Activated CD8-positive, alpha-beta memory T cell treated with anti-CD3 and anti-CD28 coated beads, Interleukin-2, amount 10 ng/mL, durations not matched to agents 7 days and 5 days (primary cell): ENCODE results near the gene SF3A2. TPM values are rescaled to one million over a fixed set of nuclear protein-coding genes. Genes with fewer than 3 reads are reported as not detected.

ENCODE experiments used
- ATAC-seq: fragments of 150-1000 bp; cut with Tn5 transposase; one replicate; pipeline ENCODE4 v1.10.0; 2021; ENCODE audit warnings: moderate library complexity
- CTCF ChIA-PET: fragments of 350-600 bp; sonication (Branson Sonifier 250); formaldehyde crosslinking; loops from one replicate; lab custom pipeline; 2021; ENCODE audit warnings: antibody characterized with exemption; lab: Charles Lee
- DNase-seq: peaks from one replicate; pipeline ENCODE4 v3.0.0-alpha.2; 2020
- H3K27ac Mint-ChIP-seq: one replicate; pipeline ENCODE4 v1.8.0; 2021; ENCODE audit warnings: mild to moderate bottlenecking, mixed read lengths
- H3K27me3 Mint-ChIP-seq: one replicate; pipeline ENCODE4 v1.8.0; 2021; ENCODE audit warnings: mixed read lengths
- H3K36me3 Mint-ChIP-seq: one replicate; pipeline ENCODE4 v1.8.0; 2021; ENCODE audit warnings: mild to moderate bottlenecking, mixed read lengths
- H3K4me1 Mint-ChIP-seq: one replicate; pipeline ENCODE4 v1.8.0; 2021; ENCODE audit warnings: mixed read lengths
- H3K4me3 Mint-ChIP-seq: one replicate; pipeline ENCODE4 v1.8.0; 2021; ENCODE audit warnings: mild to moderate bottlenecking, moderate library complexity, mixed read lengths
- H3K9me3 Mint-ChIP-seq: one replicate; pipeline ENCODE4 v1.8.0; 2022; ENCODE audit warnings: low read depth, mixed read lengths
- total RNA-seq, 2 experiments: library from RNA; stranded (reverse); gene quantifications; one replicate each; pipeline ENCODE4 v1.2.3, GENCODE V29; 2021

Gene SF3A2
- total RNA-seq, 2 experiments from 2014 or later: 167 to 178 TPM

DNA sequence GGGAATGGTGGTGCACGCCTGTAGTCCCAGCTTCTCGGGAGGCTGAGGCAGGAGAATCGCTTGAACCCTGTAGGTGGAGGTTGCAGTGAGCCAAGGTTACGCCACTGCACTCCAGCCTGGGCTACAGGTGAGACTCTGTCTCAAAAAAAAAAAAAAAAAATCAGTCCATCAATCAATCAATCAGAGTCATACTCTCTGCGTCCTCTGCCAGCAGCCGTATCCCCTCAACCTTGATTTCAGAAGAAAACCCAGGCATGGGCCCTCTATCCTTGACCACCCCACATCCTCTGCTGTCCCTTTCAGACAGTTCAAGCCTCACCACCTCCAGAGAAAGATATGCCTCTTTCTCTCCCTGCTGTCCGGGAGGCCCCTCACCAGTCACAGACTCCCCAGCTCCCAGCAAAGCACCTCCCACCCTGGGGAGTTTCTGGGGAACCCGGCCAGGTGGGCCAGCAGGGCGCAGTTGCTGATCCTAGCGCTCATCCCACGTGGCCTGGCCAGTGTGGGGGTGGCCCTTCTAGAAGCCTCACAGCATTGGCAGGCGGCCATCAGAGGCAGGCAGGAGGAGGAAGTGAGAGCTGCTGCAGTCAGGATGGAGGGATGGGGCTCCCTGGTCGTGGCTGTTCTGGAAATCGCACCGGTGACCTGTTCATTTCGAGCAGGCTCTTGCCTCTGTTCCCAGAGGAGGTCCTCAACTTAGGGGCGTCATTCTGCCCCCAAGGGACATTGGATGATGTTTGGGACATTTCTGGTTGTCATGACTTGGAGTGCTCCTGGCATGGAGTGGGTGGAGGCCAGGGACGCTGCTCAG lies 29.8 kb downstream of the SF3A2 start:
- CTCF ChIA-PET: interaction anchor here (1.0 to 2.4 kb wide), 2 partner anchors 8 to 50 kb away, joined by 3 to 9 read pairs; no protein-coding TSS in a partner anchor
- no peak for DNase-seq
- Mint-ChIP-seq H3K27me3 (no peaks in the 10 kb centered on the region), H3K27ac (no peak overlapping the region), H3K9me3 (no peaks in the 10 kb centered on the region), H3K36me3 (peaks cover 5% of the 10 kb centered on the region), H3K4me1 (peaks cover 17% of the 10 kb centered on the region), H3K4me3 (no peak overlapping the region)
- no peak for ATAC-seq

DNA sequence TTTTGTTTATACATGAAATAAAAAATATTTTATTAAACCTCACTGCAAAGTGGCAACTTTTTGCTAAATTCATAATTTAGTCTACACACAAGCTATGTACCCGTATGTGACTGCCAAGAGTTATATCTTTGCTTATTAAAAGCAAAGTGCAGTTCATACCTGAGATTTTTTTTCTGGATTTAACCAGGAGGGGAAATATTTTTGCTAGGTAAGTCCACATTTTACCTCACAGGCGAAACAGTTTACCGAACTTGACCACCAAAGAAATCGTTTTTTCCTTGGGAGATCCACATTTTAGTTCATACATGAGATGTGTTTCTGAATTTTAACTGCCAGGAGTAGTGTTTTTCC lies 31.8 kb downstream of the SF3A2 start:
- Mint-ChIP-seq H3K27me3 (no peaks in the 10 kb centered on the region), H3K27ac (peak overlapping the region; percentile 94), H3K4me1 (peaks cover 29% of the 10 kb centered on the region), H3K9me3 (no peaks in the 10 kb centered on the region), H3K4me3 (peak overlapping the region; percentile 90), H3K36me3 (peaks cover 19% of the 10 kb centered on the region)
- ATAC-seq (no peak), DNase-seq (no peak)
- CTCF ChIA-PET: interaction anchor here (1.3 to 2.4 kb wide), 2 partner anchors 9 to 10 kb away, joined by 3 to 9 read pairs; no protein-coding TSS in a partner anchor

- Mint-ChIP-seq H3K27me3 (no peaks in the 10 kb centered on the region), H3K36me3 (peaks cover 21% of the 10 kb centered on the region), H3K4me1 (peaks cover 33% of the 10 kb centered on the region), H3K27ac (peak overlapping the region; percentile 94), H3K4me3 (peak overlapping the region; percentile 90), H3K9me3 (no peaks in the 10 kb centered on the region)
- DNase-seq (no peak), ATAC-seq (no peak)
- CTCF ChIA-PET: interaction anchor here (1.3 to 2.4 kb wide), 2 partner anchors 9 to 11 kb away, joined by 3 to 9 read pairs; no protein-coding TSS in a partner anchor
These were observed 32.2 kb downstream of the SF3A2 start for GRCh38 chr19:2268861-2269243.

DNA sequence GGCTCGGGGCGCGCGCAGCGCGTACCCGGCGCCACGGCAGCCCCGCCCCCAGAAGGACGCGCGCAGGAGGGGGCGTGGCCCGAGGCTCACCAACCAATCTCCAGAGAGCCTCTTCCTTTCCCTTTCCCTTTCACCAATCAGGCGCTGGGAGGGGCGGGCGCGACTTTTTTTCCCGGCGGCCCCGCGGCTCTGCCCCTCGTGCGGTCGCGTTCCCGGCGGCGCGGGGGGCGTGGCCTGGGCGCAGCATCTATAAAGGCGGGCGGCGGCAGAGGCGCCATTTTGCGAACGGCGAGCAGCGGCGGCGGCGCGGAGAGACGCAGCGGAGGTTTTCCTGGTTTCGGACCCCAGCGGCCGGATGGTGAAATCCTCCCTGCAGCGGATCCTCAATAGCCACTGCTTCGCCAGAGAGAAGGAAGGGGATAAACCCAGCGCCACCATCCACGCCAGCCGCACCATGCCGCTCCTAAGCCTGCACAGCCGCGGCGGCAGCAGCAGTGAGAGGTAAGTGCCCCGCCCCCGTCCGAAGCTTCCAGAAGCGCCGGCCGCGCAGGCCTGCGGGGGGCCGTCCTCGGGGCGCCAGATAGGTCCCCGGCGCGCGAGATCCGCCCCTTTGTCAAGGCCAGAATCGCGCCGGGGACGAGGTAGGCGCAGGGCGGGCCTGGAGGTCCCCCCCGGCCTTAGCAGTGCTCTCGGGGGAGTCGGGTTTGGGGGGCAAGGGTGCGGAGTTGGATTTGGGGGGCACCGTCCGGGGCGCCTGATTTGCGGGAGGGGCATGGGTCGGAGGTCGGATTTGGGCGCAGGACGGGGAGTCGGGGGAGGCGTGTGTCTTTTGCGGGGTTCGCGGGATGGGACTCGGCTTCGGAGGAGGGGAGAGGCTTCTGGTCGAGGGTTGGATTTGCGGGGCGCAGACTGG lies 32.9 kb downstream of the SF3A2 start:
- peak; percentile 99 for DNase-seq
- CTCF ChIA-PET: interaction anchor here (1.6 to 6.1 kb wide), 3 partner anchors 9 to 34 kb away, joined by 4 to 58 read pairs (median 30); partner anchors contain the start of gene SF3A2
- H3K27me3 Mint-ChIP-seq: no peaks in the 10 kb centered on the region
- ATAC-seq: peak; percentile 77
- peak overlapping the region; percentile 90 for H3K4me3 Mint-ChIP-seq
- H3K9me3 Mint-ChIP-seq: no peaks in the 10 kb centered on the region
- peaks cover 39% of the 10 kb centered on the region for H3K4me1 Mint-ChIP-seq
- peaks cover 25% of the 10 kb centered on the region for H3K36me3 Mint-ChIP-seq
- peak overlapping the region; percentile 94 for H3K27ac Mint-ChIP-seq

DNA sequence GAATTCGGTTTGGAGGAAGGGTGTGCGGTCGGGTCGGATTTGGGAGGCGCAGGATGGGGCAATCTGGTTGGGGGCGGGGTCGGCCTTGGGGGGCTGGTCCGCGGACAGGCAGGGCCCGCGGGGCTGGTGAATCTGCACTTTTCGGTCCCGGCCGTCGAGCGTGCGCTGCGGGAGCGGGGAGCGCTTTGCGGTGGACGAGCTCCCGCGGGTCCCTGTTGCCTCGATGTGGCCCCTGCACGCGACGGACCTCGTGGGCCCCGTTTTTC lies 33.5 kb downstream of the SF3A2 start:
- Mint-ChIP-seq H3K36me3 (peaks cover 25% of the 10 kb centered on the region), H3K4me3 (peak overlapping the region; percentile 90), H3K4me1 (peaks cover 42% of the 10 kb centered on the region), H3K9me3 (no peaks in the 10 kb centered on the region), H3K27ac (peak overlapping the region; percentile 94), H3K27me3 (no peaks in the 10 kb centered on the region)
- DNase-seq (peak; percentile 65), ATAC-seq (no peak)
- CTCF ChIA-PET: interaction anchor here (0.9 to 6.1 kb wide), 4 partner anchors 10 to 35 kb away, joined by 3 to 58 read pairs (median 17); partner anchors contain the start of gene SF3A2

GRCh38 chr19:2270423-2271233 lies 34.0 kb downstream of the SF3A2 start:
- CTCF ChIA-PET: interaction anchor here (0.9 to 7.0 kb wide), 8 partner anchors 10 to 45 kb away, joined by 3 to 58 read pairs (median 10); partner anchors contain the start of genes PLEKHJ1 and SF3A2
- peak overlapping the region; percentile 90 for H3K4me3 Mint-ChIP-seq
- peak overlapping the region; percentile 94 for H3K27ac Mint-ChIP-seq
- peaks cover 25% of the 10 kb centered on the region for H3K36me3 Mint-ChIP-seq
- no peaks in the 10 kb centered on the region for H3K9me3 Mint-ChIP-seq
- ATAC-seq (peak; percentile 8), DNase-seq (peak; percentile 79)
- peaks cover 43% of the 10 kb centered on the region for H3K4me1 Mint-ChIP-seq
- H3K27me3 Mint-ChIP-seq: no peaks in the 10 kb centered on the region

- Mint-ChIP-seq H3K36me3 (peaks cover 25% of the 10 kb centered on the region), H3K9me3 (no peaks in the 10 kb centered on the region), H3K27ac (peak overlapping the region; percentile 85), H3K27me3 (no peaks in the 10 kb centered on the region), H3K4me1 (peaks cover 40% of the 10 kb centered on the region), H3K4me3 (peak overlapping the region; percentile 90)
- ATAC-seq: no peak
- no peak for DNase-seq
- CTCF ChIA-PET: interaction anchor here (0.9 to 7.0 kb wide), 9 partner anchors 11 to 121 kb away, joined by 3 to 58 read pairs (median 7); partner anchors contain the start of genes PLEKHJ1 and SF3A2
These were observed 34.8 kb downstream of the SF3A2 start for GRCh38 chr19:2271234-2272103.

DNA sequence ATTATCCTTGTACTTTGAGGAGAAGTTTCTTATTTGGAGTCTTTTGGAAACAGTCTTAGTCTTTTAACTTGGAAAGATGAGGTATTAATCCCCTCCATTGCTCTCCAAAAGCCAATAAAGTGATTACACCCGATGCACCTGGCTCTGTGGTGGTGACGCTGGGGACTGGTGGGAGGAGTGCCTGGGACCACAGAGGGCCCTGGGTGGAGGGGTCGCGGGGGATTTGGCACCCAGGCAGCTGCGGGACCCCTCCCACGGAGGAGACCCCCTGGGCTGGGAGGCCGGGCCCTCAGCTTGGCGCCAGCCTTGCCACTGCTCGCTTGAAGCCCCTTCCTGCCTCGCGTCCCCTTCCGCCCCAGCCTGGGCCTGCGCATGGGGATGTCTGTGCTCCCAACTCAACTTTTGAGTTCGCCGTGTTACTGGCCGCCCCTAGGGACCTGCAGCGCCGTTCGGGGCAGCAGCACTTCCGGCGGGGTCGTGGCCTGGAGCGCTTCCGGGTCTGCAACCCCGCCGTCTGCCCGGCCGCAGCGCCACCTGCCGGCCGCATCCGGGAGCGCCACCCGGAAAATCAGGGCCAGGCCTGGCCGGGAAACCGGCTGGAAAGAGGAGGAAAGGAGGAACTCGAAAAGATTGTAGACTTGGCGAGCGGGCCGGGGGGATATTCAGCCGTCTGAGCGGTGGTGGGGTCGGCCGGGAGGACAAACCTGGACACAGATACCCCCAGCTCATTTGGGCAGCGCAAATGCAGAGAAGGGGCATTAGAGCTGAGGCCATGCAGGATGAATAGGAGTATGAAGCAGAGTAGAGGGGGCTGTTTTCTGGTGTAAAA lies 36.9 kb downstream of the SF3A2 start:
- CTCF ChIA-PET: interaction anchor here (0.6 to 7.0 kb wide), 16 partner anchors 8 to 343 kb away, joined by 3 to 58 read pairs (median 4); partner anchors contain the start of genes LSM7, PEAK3, PLEKHJ1 and SF3A2
- Mint-ChIP-seq H3K27me3 (no peaks in the 10 kb centered on the region), H3K27ac (peak overlapping the region; percentile 80), H3K4me3 (peak overlapping the region; percentile 90), H3K4me1 (peaks cover 32% of the 10 kb centered on the region), H3K9me3 (no peaks in the 10 kb centered on the region), H3K36me3 (peaks cover 25% of the 10 kb centered on the region)
- ATAC-seq: peak; percentile 65
- peak; percentile 94 for DNase-seq

DNA sequence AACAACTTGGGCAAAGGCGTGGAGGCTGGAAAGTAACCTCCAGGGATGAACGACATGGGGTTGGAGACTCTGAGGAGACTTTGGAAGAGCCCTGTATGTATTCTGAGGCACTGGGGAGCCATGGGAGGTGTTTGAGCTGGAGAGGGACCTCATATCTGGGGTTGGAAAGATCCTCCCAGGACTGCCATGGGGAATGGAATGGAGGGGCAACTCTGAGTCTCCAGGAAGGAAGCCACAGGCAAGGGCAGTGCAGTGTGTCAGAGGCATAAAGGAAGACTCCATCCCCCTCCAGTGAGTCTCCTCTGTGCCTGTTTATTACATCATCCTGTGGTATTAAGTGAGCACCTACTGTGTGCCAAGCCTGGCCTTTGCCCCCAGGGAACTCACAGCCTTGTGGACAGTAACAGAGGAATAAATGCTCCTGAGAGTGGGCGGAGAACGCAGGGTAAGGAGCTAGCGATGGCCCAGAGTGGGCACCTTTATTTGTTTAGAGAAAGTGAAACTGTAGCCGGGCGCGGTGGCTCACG lies 37.6 kb downstream of the SF3A2 start:
- Mint-ChIP-seq H3K27ac (peak overlapping the region; percentile 80), H3K36me3 (peaks cover 25% of the 10 kb centered on the region), H3K4me1 (peaks cover 31% of the 10 kb centered on the region), H3K4me3 (peak overlapping the region; percentile 90), H3K27me3 (no peaks in the 10 kb centered on the region), H3K9me3 (no peaks in the 10 kb centered on the region)
- no peak for DNase-seq
- CTCF ChIA-PET: interaction anchor here (0.8 to 7.0 kb wide), 15 partner anchors 8 to 344 kb away, joined by 3 to 58 read pairs (median 6); partner anchors contain the start of genes PEAK3, PLEKHJ1 and SF3A2
- ATAC-seq: no peak

GRCh38 chr19:2274931-2275535 lies 38.4 kb downstream of the SF3A2 start:
- no peak for ATAC-seq
- Mint-ChIP-seq H3K36me3 (peaks cover 23% of the 10 kb centered on the region), H3K4me1 (peaks cover 31% of the 10 kb centered on the region), H3K4me3 (no peak overlapping the region), H3K27ac (no peak overlapping the region), H3K9me3 (no peaks in the 10 kb centered on the region), H3K27me3 (no peaks in the 10 kb centered on the region)
- CTCF ChIA-PET: interaction anchor here (1.0 to 7.0 kb wide), 13 partner anchors 12 to 373 kb away, joined by 3 to 58 read pairs (median 6); partner anchors contain the start of genes PLEKHJ1 and SF3A2
- peak; percentile 73 for DNase-seq
